Activated CD8-positive, alpha-beta T cell treated with anti-CD3 and anti-CD28 coated beads, Interleukin-2, amount 10 ng/mL, durations not matched to agents 7 days and 5 days (primary cell): ENCODE data around the gene HHAT. TPM values are rescaled to one million over a fixed set of nuclear protein-coding genes. Genes with fewer than 3 reads are reported as not detected.

Experiments
- ATAC-seq: fragments of 150-1000 bp; cut with Tn5 transposase; one replicate; pipeline ENCODE4 v1.10.0; 2021; ENCODE audit warnings: moderate library complexity
- CTCF ChIA-PET: fragments of 350-600 bp; sonication (Branson Sonifier 250); formaldehyde crosslinking; loops from one replicate; lab custom pipeline; 2021; ENCODE audit warnings: antibody characterized with exemption; lab: Charles Lee
- POLR2A ChIA-PET: fragments of 350-600 bp; sonication (Branson Sonifier 250); formaldehyde crosslinking; loops from one replicate; lab custom pipeline; 2021; ENCODE audit warnings: antibody characterized with exemption; lab: Charles Lee
- DNase-seq: peaks from one replicate; pipeline ENCODE4 v3.0.0-alpha.2; 2020
- H3K27ac Mint-ChIP-seq: one replicate; pipeline ENCODE4 v1.8.0; 2021; ENCODE audit warnings: mild to moderate bottlenecking, mixed read lengths
- H3K27me3 Mint-ChIP-seq: one replicate; pipeline ENCODE4 v1.8.0; 2021; ENCODE audit warnings: low read depth, mixed read lengths
- H3K36me3 Mint-ChIP-seq: one replicate; pipeline ENCODE4 v1.8.0; 2021; ENCODE audit warnings: low read depth, mixed read lengths
- H3K4me1 Mint-ChIP-seq: one replicate; pipeline ENCODE4 v1.8.0; 2021; ENCODE audit warnings: low read depth, mixed read lengths
- H3K4me3 Mint-ChIP-seq: one replicate; pipeline ENCODE4 v1.8.0; 2021; ENCODE audit warnings: mild to moderate bottlenecking, mixed read lengths
- H3K9me3 Mint-ChIP-seq: one replicate; pipeline ENCODE4 v1.8.0; 2022; ENCODE audit warnings: mixed read lengths; ENCODE audit not compliant: insufficient read depth
- total RNA-seq, 2 experiments: library from RNA; stranded (reverse); gene quantifications; one replicate each; pipeline ENCODE4 v1.2.3, GENCODE V29; 2021

HHAT gene
- total RNA-seq, 2 experiments from 2014 or later: 0.71 to 0.94 TPM

GRCh38 chr1:210724768-210725167, 396.1 kb downstream of the HHAT start:
- no peaks in the 10 kb centered on the region for H3K4me1 Mint-ChIP-seq
- DNase-seq (no peak), ATAC-seq (no peak)
- no peak overlapping the region for H3K27ac Mint-ChIP-seq
- no peaks in the 10 kb centered on the region for H3K9me3 Mint-ChIP-seq
- ChIA-PET CTCF (interaction anchor here (0.7 kb wide), 1 partner anchor 434 kb away, joined by 3 read pairs; no protein-coding TSS in a partner anchor), POLR2A (no interaction called here)
- no peak overlapping the region for H3K4me3 Mint-ChIP-seq
- H3K36me3 Mint-ChIP-seq: no peaks in the 10 kb centered on the region
- H3K27me3 Mint-ChIP-seq: peaks cover 6% of the 10 kb centered on the region

Other genes with a start within 250 kb of the HHAT start
- gene SERTAD4, start 96.1 kb upstream of the HHAT start, total RNA-seq: not detected